Measurements from ENCODE around the gene SAMD14. TPM values are rescaled to one million over a fixed set of nuclear protein-coding genes. Genes with fewer than 3 reads are reported as not detected.

The SAMD14 gene
- total and polyA plus RNA-seq, 11 donors, result 0.44 to 3.9 (median 1.2) TPM

DNA sequence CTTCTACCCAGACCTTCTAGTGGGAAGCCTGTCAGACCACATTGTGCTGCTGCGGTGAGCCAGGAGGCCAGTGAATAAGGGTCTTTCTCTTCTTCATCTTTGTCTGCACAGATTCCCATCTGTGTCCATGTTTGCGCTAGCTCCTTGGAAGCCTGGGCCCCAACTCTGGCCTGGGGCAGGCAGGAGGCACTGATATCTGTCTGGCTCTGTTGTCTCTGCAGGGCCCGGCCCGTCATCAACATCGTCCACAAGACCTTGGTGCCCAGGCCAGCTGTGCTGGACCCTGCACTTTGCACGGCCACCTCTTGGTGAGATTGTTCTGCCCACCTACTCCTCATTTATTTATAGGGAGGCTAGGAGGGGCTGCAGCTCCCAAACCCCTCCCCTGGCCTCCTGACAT, 55.7 kb downstream of the SAMD14 start:
- H3K4me3 ChIP-seq, result no peak overlapping the region
- H3K36me3 ChIP-seq, result peaks cover 0 to 92% (median 78%) of the 10 kb centered on the region in 9 donors
- 92 to 97% (median 95%) methylated on average over 5 to 6 of the region's 6 CpGs for WGBS, 4 donors
- ATAC-seq, result no peak
- TF ChIP-seq, protein P1, sequence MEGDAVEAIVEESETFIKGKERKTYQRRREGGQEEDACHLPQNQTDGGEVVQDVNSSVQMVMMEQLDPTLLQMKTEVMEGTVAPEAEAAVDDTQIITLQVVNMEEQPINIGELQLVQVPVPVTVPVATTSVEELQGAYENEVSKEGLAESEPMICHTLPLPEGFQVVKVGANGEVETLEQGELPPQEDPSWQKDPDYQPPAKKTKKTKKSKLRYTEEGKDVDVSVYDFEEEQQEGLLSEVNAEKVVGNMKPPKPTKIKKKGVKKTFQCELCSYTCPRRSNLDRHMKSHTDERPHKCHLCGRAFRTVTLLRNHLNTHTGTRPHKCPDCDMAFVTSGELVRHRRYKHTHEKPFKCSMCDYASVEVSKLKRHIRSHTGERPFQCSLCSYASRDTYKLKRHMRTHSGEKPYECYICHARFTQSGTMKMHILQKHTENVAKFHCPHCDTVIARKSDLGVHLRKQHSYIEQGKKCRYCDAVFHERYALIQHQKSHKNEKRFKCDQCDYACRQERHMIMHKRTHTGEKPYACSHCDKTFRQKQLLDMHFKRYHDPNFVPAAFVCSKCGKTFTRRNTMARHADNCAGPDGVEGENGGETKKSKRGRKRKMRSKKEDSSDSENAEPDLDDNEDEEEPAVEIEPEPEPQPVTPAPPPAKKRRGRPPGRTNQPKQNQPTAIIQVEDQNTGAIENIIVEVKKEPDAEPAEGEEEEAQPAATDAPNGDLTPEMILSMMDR (IDR thresholded peaks at IDR 0.05), result no peak
- no peak for TF ChIP-seq POLR2A (IDR thresholded peaks at IDR 0.05)
- intact Hi-C loops (cut with DNase I), result loop anchor here in 3 of 10 donors (5.0 to 10.0 kb wide), 3 partner anchors 42 to 209 kb away; no protein-coding TSS in a partner anchor
- peaks cover 0 to 3% (median 0%) of the 10 kb centered on the region in 12 donors for H3K4me1 ChIP-seq
- DNase-seq, result peak in 1 of 5 donors; percentile 54
- no peaks in the 10 kb centered on the region for H3K27me3 ChIP-seq
- H3K27ac ChIP-seq, result no peak overlapping the region
- no peaks in the 10 kb centered on the region for H3K9me3 ChIP-seq

DNA sequence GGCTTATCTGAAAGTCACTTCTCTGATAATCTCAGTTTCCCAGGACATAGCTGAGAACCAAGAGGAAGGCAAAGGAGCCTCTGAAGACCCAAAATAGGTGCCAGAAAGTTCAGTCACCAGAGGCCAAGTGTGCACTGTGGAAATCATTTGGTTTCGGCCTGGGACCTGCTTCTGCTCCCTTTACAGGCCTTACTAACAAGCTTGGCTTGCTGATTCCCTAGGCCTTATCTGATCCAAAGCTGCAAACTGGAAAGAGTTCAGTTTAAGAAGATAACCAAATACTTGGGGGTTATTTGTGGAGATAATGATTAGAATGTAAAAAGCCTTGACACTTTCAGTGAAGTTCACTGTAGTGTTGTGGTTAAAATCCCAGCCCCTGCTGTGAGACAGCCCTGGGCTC, 57.0 kb downstream of the SAMD14 start:
- no peak for DNase-seq
- no peaks in the 10 kb centered on the region for H3K9me3 ChIP-seq
- no peak for ATAC-seq
- H3K27ac ChIP-seq, result no peak overlapping the region
- H3K4me3 ChIP-seq, result no peak overlapping the region
- no peaks in the 10 kb centered on the region for H3K27me3 ChIP-seq
- no peak for TF ChIP-seq POLR2A (IDR thresholded peaks at IDR 0.05)
- TF ChIP-seq, protein P1 (IDR thresholded peaks at IDR 0.05), result no peak
- peaks cover 0 to 92% (median 74%) of the 10 kb centered on the region in 9 donors for H3K36me3 ChIP-seq
- H3K4me1 ChIP-seq, result peaks cover 0 to under 1% (median 0%) of the 10 kb centered on the region in 12 donors
- intact Hi-C loops (cut with DNase I), result loop anchor here in 3 of 10 donors (5.0 to 10.0 kb wide), 3 partner anchors 41 to 208 kb away; no protein-coding TSS in a partner anchor
- WGBS, 4 donors, result 91 to 98% (median 94%) methylated on average over 1 of the region's 1 CpG

DNA sequence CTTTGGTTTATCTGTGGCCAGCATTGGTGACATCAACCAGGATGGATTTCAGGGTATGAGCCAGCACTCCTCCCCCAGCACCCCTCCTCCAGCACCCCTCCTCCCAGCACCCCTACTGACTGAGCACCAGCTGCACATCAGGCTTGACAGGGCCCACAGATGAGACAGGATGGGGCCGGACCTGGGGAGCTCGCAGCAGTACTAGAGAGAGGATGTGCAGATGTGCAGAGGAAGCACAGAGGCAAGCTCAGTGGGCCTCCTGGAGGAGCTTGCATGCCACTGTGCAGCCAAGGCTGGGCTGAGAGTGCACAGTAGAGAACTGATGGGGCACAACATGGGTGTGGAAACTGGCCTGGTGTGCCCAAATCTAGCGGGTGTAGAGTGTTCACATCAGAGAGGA, 57.8 kb downstream of the SAMD14 start:
- H3K27ac ChIP-seq, result no peak overlapping the region
- peak in 1 of 5 donors; percentile 53 for DNase-seq
- no peak for ATAC-seq
- WGBS, 4 donors, result 89 to 99% (median 91%) methylated on average over 3 of the region's 3 CpGs
- intact Hi-C loops (cut with DNase I), result loop anchor here in 3 of 10 donors (5.0 to 10.0 kb wide), 3 partner anchors 40 to 207 kb away; no protein-coding TSS in a partner anchor
- peaks cover 0 to 7% (median 0%) of the 10 kb centered on the region in 12 donors for H3K4me1 ChIP-seq
- no peaks in the 10 kb centered on the region for H3K9me3 ChIP-seq
- no peak overlapping the region for H3K4me3 ChIP-seq
- no peaks in the 10 kb centered on the region for H3K27me3 ChIP-seq
- H3K36me3 ChIP-seq, result peaks cover 0 to 92% (median 66%) of the 10 kb centered on the region in 9 donors
- TF ChIP-seq, protein P1 (IDR thresholded peaks at IDR 0.05), result no peak
- TF ChIP-seq POLR2A (IDR thresholded peaks at IDR 0.05), result no peak

DNA sequence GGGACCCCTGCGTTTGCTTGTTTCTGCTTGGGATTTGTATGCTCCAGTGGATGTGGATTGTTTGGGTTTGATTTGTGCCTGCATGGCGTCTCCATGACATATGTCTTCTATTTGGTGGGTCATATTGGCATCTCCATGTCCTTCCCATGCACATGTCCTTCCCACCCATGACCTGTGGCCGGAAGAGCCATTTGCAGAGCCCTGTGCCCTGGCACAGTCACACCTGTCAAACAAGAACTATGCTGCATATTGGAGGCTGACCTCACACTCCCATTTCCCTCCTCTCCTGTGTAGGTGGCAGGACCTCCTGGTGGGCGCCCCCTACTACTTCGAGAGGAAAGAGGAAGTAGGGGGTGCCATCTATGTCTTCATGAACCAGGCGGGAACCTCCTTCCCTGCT, 58.3 kb downstream of the SAMD14 start:
- intact Hi-C loops (cut with DNase I), result loop anchor here in 3 of 10 donors (5.0 to 10.0 kb wide), 3 partner anchors 39 to 207 kb away; no protein-coding TSS in a partner anchor
- ATAC-seq, result no peak
- no peak for TF ChIP-seq POLR2A (IDR thresholded peaks at IDR 0.05)
- TF ChIP-seq, protein P1 (IDR thresholded peaks at IDR 0.05), result no peak
- Histone ChIP-seq H3K36me3 (peaks cover 0 to 89% (median 62%) of the 10 kb centered on the region in 9 donors), H3K9me3 (no peaks in the 10 kb centered on the region), H3K27me3 (no peaks in the 10 kb centered on the region), H3K4me3 (no peak overlapping the region), H3K27ac (no peak overlapping the region), H3K4me1 (peaks cover 0 to 12% (median under 1%) of the 10 kb centered on the region in 12 donors)
- DNase-seq, result peak in 1 of 5 donors; percentile 0
- WGBS, 4 donors, result 81 to 90% (median 86%) methylated on average over 6 of the region's 6 CpGs

Data from heart left ventricle (tissue), 16 donors.